Measurements from ENCODE around the gene SLC4A4. TPM values are rescaled to one million over a fixed set of nuclear protein-coding genes. Genes with fewer than 3 reads are reported as not detected.

SLC4A4 gene
- total and polyA plus RNA-seq, 2 of the 8 experiments (the other 6 are each of a cell fraction or from before 2014, with no cell fraction given): 0.67 to 2.8 TPM

DNA sequence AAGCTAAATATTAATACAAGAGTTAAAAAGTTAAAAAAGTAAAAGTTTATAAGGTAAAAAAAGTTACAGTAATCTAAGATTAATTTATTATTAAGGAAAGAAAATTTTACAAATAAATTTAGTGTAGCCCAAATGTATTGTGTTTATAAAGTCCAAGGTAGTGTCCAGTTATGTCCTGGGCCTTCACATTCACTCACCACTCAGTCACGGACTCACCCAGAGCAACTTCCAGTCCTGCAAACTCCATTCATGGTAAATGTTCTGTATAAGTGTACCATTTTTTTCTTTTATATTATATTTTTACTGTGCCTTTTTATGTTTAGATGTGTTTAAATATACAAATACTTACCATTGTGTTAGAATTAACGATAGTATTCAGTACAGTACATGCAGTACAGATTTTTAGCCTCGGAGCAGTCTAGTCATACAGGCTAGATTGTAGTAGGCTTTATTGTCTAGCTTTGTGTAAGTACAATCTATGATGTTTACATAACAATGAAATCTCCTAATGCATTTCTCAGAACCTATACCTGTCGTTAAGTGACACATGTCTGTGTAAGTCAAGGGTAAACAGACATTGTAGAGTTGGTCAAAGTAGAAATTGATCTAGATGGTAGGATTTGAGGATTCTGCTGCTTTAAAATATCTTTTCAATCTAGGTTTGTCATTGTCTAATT lies 247.4 kb downstream of the SLC4A4 start:
- DNase-seq (ENCODE audit: low read depth in 1 of 2, low spot score in 2 of 2): no peak
- no peak overlapping the region for H2BK15ac ChIP-seq (ENCODE audit: low read length)
- no peak for FAIRE-seq
- no peak overlapping the region for H2AK5ac ChIP-seq (ENCODE audit: low read depth, low read length)
- no peak overlapping the region for H3K4ac ChIP-seq (replicated peaks; ENCODE audit: insufficient read length, low read depth, low read length)
- H4K20me1 ChIP-seq (replicated peaks in 1 of 2; ENCODE audit: control insufficient read depth in 1 of 2, insufficient read depth in 2 of 2, low read length in 2 of 2): no peaks in the 10 kb centered on the region
- no peak overlapping the region for H3K9ac ChIP-seq (replicated peaks in 1 of 4; ENCODE audit: extremely low read depth in 1 of 4, low read depth in 3 of 4, low read length in 3 of 4)
- H3K4me1 ChIP-seq (replicated peaks in 1 of 4; ENCODE audit: control insufficient read depth in 3 of 4, insufficient read depth in 4 of 4, low read length in 3 of 4): no peaks in the 10 kb centered on the region
- H2AFZ ChIP-seq (ENCODE audit: low read length): no peak overlapping the region
- no peak overlapping the region for H2BK12ac ChIP-seq (ENCODE audit: low read depth, low read length)
- no peak overlapping the region for H2BK20ac ChIP-seq (ENCODE audit: low read length)
- H3K18ac ChIP-seq (ENCODE audit: extremely low read depth, low read length): no peak overlapping the region
- H4K91ac ChIP-seq (replicated peaks; ENCODE audit: insufficient read length, low read length): no peak overlapping the region
- POLR2A ChIA-PET (ENCODE audit: partially characterized antibody): no interaction called here
- H3K27me3 ChIP-seq (replicated peaks in 1 of 4; ENCODE audit: control insufficient read depth in 3 of 4, extremely low read depth in 1 of 4, insufficient read depth in 3 of 4, low read length in 3 of 4): no peaks in the 10 kb centered on the region
- H3K79me1 ChIP-seq (ENCODE audit: low read depth, low read length): no peaks in the 10 kb centered on the region
- H3K27ac ChIP-seq (ENCODE audit: low read depth, low read length): no peak overlapping the region
- no peaks in the 10 kb centered on the region for H3K23me2 ChIP-seq (ENCODE audit: low read depth, low read length)
- no peak overlapping the region for H3K4me3 ChIP-seq (ENCODE audit: extremely low read depth in 1 of 4, insufficient read depth in 2 of 4, low read depth in 3 of 4, low read length in 4 of 4)
- no peak overlapping the region for H4K5ac ChIP-seq (ENCODE audit: insufficient read length, low read depth, low read length)
- H3K9me3 ChIP-seq (ENCODE audit: insufficient read depth in 2 of 2, low read depth in 1 of 2, low read length in 1 of 2): peaks cover 0 to 5% of the 10 kb centered on the region in 2 experiments; a peak in 1 of 4 replicates
- no peak overlapping the region for H3K56ac ChIP-seq (replicated peaks; ENCODE audit: insufficient read length, low read depth, low read length)
- no peak overlapping the region for H3K23ac ChIP-seq (ENCODE audit: insufficient read length)
- no peak overlapping the region for H3K4me2 ChIP-seq (ENCODE audit: insufficient read depth in 1 of 2, low read depth in 2 of 2, low read length in 2 of 2)
- H3K14ac ChIP-seq (ENCODE audit: insufficient read length): no peak overlapping the region
- H2BK5ac ChIP-seq (ENCODE audit: low read depth, low read length): no peak overlapping the region
- WGBS, 2 experiments (ENCODE audit: extremely low coverage in 1 of 2, insufficient coverage in 1 of 2, insufficient read length in 1 of 2, insufficient replicate concordance in 2 of 2, low coverage in 1 of 2, low lambda C conversion rate in 2 of 2, missing lambda C conversion rate in 1 of 2): 90% methylated on average over 4 of the region's 4 CpGs; no CpG with 5 or more reads in 1 of the 2 experiments
- no peaks in the 10 kb centered on the region for H3K79me2 ChIP-seq (ENCODE audit: control insufficient read depth in 1 of 2, insufficient read depth in 2 of 2, low read length in 2 of 2)
- no peak overlapping the region for H4K8ac ChIP-seq (ENCODE audit: extremely low read depth, insufficient read depth, low read length)
- peaks cover 0 to 2% (median 0%) of the 10 kb centered on the region in 4 experiments; a peak in 2 of 8 replicates for H3K36me3 ChIP-seq (ENCODE audit: control insufficient read depth in 2 of 4, insufficient read depth in 4 of 4, low read length in 3 of 4)
- CTCF ChIA-PET (ENCODE audit: partially characterized antibody): interaction anchor here (1.6 kb wide), 1 partner anchor 401 kb away, joined by 3 read pairs; no protein-coding TSS in a partner anchor
- no peak overlapping the region for H2BK120ac ChIP-seq (replicated peaks; ENCODE audit: low read depth, low read length)
- TF ChIP-seq SP1 (IDR thresholded peaks at IDR 0.05; ENCODE audit: low read depth, low read length): no peak
- TF ChIP-seq TAF7 (optimal IDR thresholded peaks at IDR 0.05; ENCODE audit: borderline replicate concordance, low read depth, low read length): no peak
- no peak for TF ChIP-seq SIX5 (IDR thresholded peaks at IDR 0.05; ENCODE audit: low read depth, low read length)
- no peak for TF ChIP-seq SRF (IDR thresholded peaks at IDR 0.05; ENCODE audit: low read depth, low read length)
- no peak for TF ChIP-seq BCL11A (IDR thresholded peaks at IDR 0.05; ENCODE audit: low read depth in 2 of 2, low read length in 2 of 2)
- no peak for TF ChIP-seq SP4 (IDR thresholded peaks at IDR 0.05; ENCODE audit: low read length)
- TF ChIP-seq SUZ12 (IDR thresholded peaks at IDR 0.05; ENCODE audit: low read length): no peak
- TF ChIP-seq, protein P1, sequence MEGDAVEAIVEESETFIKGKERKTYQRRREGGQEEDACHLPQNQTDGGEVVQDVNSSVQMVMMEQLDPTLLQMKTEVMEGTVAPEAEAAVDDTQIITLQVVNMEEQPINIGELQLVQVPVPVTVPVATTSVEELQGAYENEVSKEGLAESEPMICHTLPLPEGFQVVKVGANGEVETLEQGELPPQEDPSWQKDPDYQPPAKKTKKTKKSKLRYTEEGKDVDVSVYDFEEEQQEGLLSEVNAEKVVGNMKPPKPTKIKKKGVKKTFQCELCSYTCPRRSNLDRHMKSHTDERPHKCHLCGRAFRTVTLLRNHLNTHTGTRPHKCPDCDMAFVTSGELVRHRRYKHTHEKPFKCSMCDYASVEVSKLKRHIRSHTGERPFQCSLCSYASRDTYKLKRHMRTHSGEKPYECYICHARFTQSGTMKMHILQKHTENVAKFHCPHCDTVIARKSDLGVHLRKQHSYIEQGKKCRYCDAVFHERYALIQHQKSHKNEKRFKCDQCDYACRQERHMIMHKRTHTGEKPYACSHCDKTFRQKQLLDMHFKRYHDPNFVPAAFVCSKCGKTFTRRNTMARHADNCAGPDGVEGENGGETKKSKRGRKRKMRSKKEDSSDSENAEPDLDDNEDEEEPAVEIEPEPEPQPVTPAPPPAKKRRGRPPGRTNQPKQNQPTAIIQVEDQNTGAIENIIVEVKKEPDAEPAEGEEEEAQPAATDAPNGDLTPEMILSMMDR (IDR thresholded peaks at IDR 0.05; ENCODE audit: control extremely low read depth in 1 of 3, insufficient read depth in 1 of 3, low read depth in 1 of 3, low read length in 3 of 3): no peak
- TF ChIP-seq JUND (IDR thresholded peaks at IDR 0.05; ENCODE audit: low read length): no peak
- no peak for TF ChIP-seq ATF3 (IDR thresholded peaks at IDR 0.05; ENCODE audit: insufficient read depth, low read depth, low read length)
- no peak for TF ChIP-seq CREB1 (IDR thresholded peaks at IDR 0.05)

Measured in H1 (cell line).